Measurements from ENCODE around the gene LRMDA. TPM values are rescaled to one million over a fixed set of nuclear protein-coding genes. Genes with fewer than 3 reads are reported as not detected.

The LRMDA gene
- total RNA-seq, 4 donors from 2014 or later, result 0.76 to 6.4 (median 1.3) TPM

DNA sequence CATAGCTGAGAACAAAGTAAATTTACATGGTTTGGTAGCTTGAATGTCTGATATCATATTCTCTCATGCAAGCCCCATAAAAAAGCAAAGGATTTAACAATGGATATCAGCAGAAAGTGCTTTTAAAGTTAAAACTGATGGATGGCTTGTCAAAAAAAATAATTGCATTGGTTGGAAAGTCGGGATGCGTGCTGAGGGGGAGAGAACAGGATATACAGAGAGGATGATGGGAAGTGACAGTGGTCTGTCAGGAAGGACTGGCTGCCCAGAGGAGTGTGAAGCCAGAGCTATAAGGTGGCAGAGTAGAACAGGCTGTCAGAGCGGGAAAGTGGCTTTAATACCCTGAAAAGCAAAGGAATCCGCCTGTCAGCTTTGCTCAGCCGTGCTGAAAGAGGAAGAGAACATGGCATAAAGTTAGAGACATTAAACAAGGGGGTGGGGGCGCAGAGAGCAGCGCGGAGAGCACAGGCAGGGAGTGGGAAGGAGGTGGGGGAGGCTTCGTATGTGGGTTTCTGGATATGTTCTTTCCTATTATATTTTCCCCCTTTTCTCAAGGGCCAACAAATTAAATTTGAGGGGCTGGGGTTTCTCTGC is 493.0 kb downstream of the LRMDA start:
- intact Hi-C loops (cut with DNase I; ENCODE audit: low total_unique reads), result no loop called here
- no peak overlapping the region for H3K4me3 ChIP-seq (ENCODE audit: low read depth, poor library complexity, severe bottlenecking)
- WGBS, 2 donors, result 77% methylated on average over 9 of the region's 9 CpGs
- DNase-seq (ENCODE audit: low spot score in 2 of 2), result no peak
- TF ChIP-seq POLR2A (IDR thresholded peaks at IDR 0.05) (no peak), CTCF (IDR thresholded peaks at IDR 0.05) (no peak)

DNA sequence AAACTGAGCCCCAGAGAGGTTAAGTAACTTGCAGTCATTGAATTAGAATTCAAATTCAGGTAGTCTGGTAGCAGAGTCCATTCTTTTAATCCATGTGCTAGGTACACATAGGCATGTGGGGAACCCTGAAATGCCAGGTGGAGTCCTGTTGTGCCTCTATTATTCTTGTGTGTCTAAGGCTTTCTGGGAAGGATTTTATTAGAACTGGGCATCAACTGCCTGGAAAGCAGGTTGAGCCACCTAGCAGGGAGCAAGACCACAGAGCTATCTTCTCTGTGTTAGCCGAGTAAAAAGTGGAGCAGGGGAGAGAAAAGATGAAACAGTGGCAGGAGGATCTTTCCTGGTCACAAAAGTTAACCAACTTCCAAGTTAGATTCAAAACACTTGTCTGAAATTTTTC is 494.6 kb downstream of the LRMDA start:
- TF ChIP-seq CTCF (IDR thresholded peaks at IDR 0.05) (no peak), POLR2A (IDR thresholded peaks at IDR 0.05) (no peak)
- H3K4me3 ChIP-seq (ENCODE audit: low read depth, poor library complexity, severe bottlenecking), result no peak overlapping the region
- DNase-seq (ENCODE audit: low spot score in 2 of 2), result no peak
- 85 to 96% methylated on average over 1 of the region's 1 CpG for WGBS, 2 donors
- intact Hi-C loops (cut with DNase I; ENCODE audit: low total_unique reads), result no loop called here

DNA sequence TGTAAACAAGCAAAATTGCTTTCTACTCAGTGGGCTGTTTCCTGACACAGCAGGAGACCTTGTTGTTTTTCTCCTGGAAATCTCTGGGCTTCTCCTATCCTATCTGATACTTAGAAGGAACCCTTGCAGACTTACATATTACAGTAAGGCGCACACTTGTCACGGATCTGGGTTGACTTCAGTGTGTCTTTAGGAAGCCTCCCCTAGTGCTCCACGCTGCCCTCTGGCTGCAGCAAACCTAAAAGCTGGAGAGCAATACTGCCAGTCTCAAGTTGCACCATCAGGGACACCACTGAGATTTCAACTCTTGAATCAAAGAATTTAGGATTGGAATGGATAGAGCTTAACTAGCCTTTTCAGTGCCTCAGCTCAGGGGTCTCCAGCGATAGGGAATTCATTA is 495.3 kb downstream of the LRMDA start:
- 91 to 96% methylated on average over 4 of the region's 4 CpGs for WGBS, 2 donors
- intact Hi-C loops (cut with DNase I; ENCODE audit: low total_unique reads), result no loop called here
- H3K4me3 ChIP-seq (ENCODE audit: low read depth, poor library complexity, severe bottlenecking), result no peak overlapping the region
- no peak for DNase-seq (ENCODE audit: low spot score in 2 of 2)
- TF ChIP-seq CTCF (IDR thresholded peaks at IDR 0.05) (no peak), POLR2A (IDR thresholded peaks at IDR 0.05) (no peak)

- 93 to 95% methylated on average over 6 of the region's 6 CpGs for WGBS, 2 donors
- no peak for DNase-seq (ENCODE audit: low spot score in 2 of 2)
- TF ChIP-seq CTCF (IDR thresholded peaks at IDR 0.05), result no peak
- TF ChIP-seq POLR2A (IDR thresholded peaks at IDR 0.05), result no peak
- no peak overlapping the region for H3K4me3 ChIP-seq (ENCODE audit: low read depth, poor library complexity, severe bottlenecking)
- intact Hi-C loops (cut with DNase I; ENCODE audit: low total_unique reads), result no loop called here
These were observed 496.8 kb downstream of the LRMDA start for GRCh38 chr10:75928231-75928630.

GRCh38 chr10:75929630-75930161 is 498.3 kb downstream of the LRMDA start:
- intact Hi-C loops (cut with DNase I; ENCODE audit: low total_unique reads), result no loop called here
- DNase-seq (ENCODE audit: low spot score in 2 of 2), result no peak
- 84 to 92% methylated on average over 2 of the region's 2 CpGs for WGBS, 2 donors
- TF ChIP-seq POLR2A (IDR thresholded peaks at IDR 0.05) (no peak), CTCF (IDR thresholded peaks at IDR 0.05) (no peak)
- H3K4me3 ChIP-seq (ENCODE audit: low read depth, poor library complexity, severe bottlenecking), result no peak overlapping the region

DNA sequence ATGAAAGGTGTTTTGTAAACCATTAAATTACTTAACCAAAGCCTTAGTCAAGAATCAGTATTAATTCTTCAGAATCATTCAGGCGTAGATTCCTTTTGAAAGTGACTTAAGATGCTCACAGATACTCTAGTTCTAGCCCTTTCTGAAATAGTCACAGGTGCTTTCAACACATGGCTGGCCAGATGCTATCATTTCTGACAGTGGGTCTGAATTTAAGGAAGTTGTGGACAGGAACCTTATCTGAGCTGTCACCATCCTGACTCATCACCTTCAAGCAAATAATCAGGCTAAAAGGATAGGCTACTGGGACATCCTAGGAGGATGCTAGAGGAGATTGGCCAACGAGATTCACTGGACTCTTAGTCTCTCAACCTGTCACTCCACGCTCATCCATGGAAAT is 501.5 kb downstream of the LRMDA start:
- intact Hi-C loops (cut with DNase I; ENCODE audit: low total_unique reads), result no loop called here
- no peak overlapping the region for H3K4me3 ChIP-seq (ENCODE audit: low read depth, poor library complexity, severe bottlenecking)
- TF ChIP-seq CTCF (IDR thresholded peaks at IDR 0.05) (no peak), POLR2A (IDR thresholded peaks at IDR 0.05) (no peak)
- 90 to 92% methylated on average over 3 of the region's 3 CpGs for WGBS, 2 donors
- DNase-seq (ENCODE audit: low spot score in 2 of 2), result no peak
